DOHH2 (cell line): ENCODE data around the gene NCKAP5.

ENCODE experiments used
- CTCF ChIP-seq: fragments of 200-600 bp; sonication (generic); IDR thresholded peaks from one replicate; pipeline ENCODE4 v1.5.1; 2014; ENCODE audit warnings: antibody characterized with exemption, mild to moderate bottlenecking, low read depth, low read length; ENCODE audit not compliant: poor library complexity, severe bottlenecking
- EZH2phosphoT487 ChIP-seq: fragments of 200-600 bp; sonication (generic); IDR thresholded peaks from 2 replicates; pipeline ENCODE4 v1.6.1; 2017; ENCODE audit warnings: borderline replicate concordance, mild to moderate bottlenecking, antibody characterized with exemption, low read length, moderate library complexity, mixed read lengths

GRCh38 chr2:133452583-133452982 is 115.7 kb downstream of the NCKAP5 start:
- TF ChIP-seq CTCF (no peak), EZH2phosphoT487 (no peak)
